Activated CD4-positive, alpha-beta T cell treated with anti-CD3 and anti-CD28 coated beads, Interleukin-2, amount 10 ng/mL, durations not matched to agents 24 days and 14 days (primary cell): ENCODE results near the gene DAP. TPM values are rescaled to one million over a fixed set of nuclear protein-coding genes. Genes with fewer than 3 reads are reported as not detected.
"Not testable (repeated sequence)": the region's sequence is repeated elsewhere in the genome, so short reads cannot be mapped to it uniquely, and the experiment has no call there.

Source experiments
- DNase-seq: peaks from one replicate; pipeline ENCODE4 v3.0.0; 2022
- H3K27ac Mint-ChIP-seq: one replicate; pipeline ENCODE4 v1.8.0; 2022; ENCODE audit warnings: mild to moderate bottlenecking, mixed read lengths
- H3K27me3 Mint-ChIP-seq: one replicate; pipeline ENCODE4 v1.8.0; 2022; ENCODE audit warnings: mixed read lengths
- H3K36me3 Mint-ChIP-seq: one replicate; pipeline ENCODE4 v1.8.0; 2022; ENCODE audit warnings: low read depth, mild to moderate bottlenecking, mixed read lengths
- H3K4me1 Mint-ChIP-seq: one replicate; pipeline ENCODE4 v1.8.0; 2021; ENCODE audit warnings: mixed read lengths
- H3K4me3 Mint-ChIP-seq: one replicate; pipeline ENCODE4 v1.8.0; 2022; ENCODE audit warnings: mild to moderate bottlenecking, moderate library complexity, mixed read lengths
- H3K9me3 Mint-ChIP-seq: one replicate; pipeline ENCODE4 v1.8.0; 2021; ENCODE audit warnings: mixed read lengths
- intact Hi-C: fragments of 100-400 bp; cut with micrococcal nuclease; formaldehyde crosslinking; loops from one replicate; pipeline ENCODE4 v1.15.1; 2023
- total RNA-seq: library from RNA; stranded (reverse); gene quantifications from 2 replicates; pipeline ENCODE4 v1.2.3, GENCODE V29; 2022

The DAP gene
- 54.5 and 54.9 TPM in 2 replicates for total RNA-seq

- Mint-ChIP-seq H3K4me3 (peak within 1 kb of the TSS; percentile 91), H3K27ac (peak within 1 kb of the TSS; percentile 85), H3K27me3 (peaks cover 16% of the 10 kb centered on the region), H3K36me3 (peaks cover 11% of the 10 kb centered on the region), H3K9me3 (no peaks in the 10 kb centered on the region), H3K4me1 (peaks cover 42% of the 10 kb centered on the region)
- intact Hi-C loops = loop anchor here (2.0 to 5.0 kb wide), 7 partner anchors 35 to 511 kb away; partner anchors contain the start of genes ANKRD33B, CCT5, MARCHF6 and ROPN1L
- DNase-seq = peak; percentile 97
These were observed at the start of gene DAP for GRCh38 chr5:10761185-10761932. TSS of gene DAP (minus strand) at chr5:10761234. CDS start at chr5:10761068, 166 bp downstream.

- H3K27me3 Mint-ChIP-seq = peaks cover 13% of the 10 kb centered on the region
- no peaks in the 10 kb centered on the region for H3K36me3 Mint-ChIP-seq
- no peak for DNase-seq
- H3K4me1 Mint-ChIP-seq = no peaks in the 10 kb centered on the region
- intact Hi-C loops = no loop called here
- H3K4me3 Mint-ChIP-seq = no peak overlapping the region
- no peak overlapping the region for H3K27ac Mint-ChIP-seq
- H3K9me3 Mint-ChIP-seq = no peaks in the 10 kb centered on the region
These were observed 47.6 kb upstream of the DAP start for GRCh38 chr5:10808347-10809226.

GRCh38 chr5:10801931-10802666 lies 41.1 kb upstream of the DAP start:
- no peaks in the 10 kb centered on the region for H3K4me1 Mint-ChIP-seq

GRCh38 chr5:10800852-10801251 lies 39.8 kb upstream of the DAP start:
- H3K4me1 Mint-ChIP-seq = no peaks in the 10 kb centered on the region
- H3K4me3 Mint-ChIP-seq = no peak overlapping the region
- H3K9me3 Mint-ChIP-seq = no peaks in the 10 kb centered on the region
- no peaks in the 10 kb centered on the region for H3K36me3 Mint-ChIP-seq
- intact Hi-C loops = no loop called here
- no peak overlapping the region for H3K27ac Mint-ChIP-seq
- peaks cover 29% of the 10 kb centered on the region for H3K27me3 Mint-ChIP-seq
- DNase-seq = no peak

More at GRCh38 chr5:10801931-10802666, 41.1 kb upstream of the DAP start:
- no peak overlapping the region for H3K4me3 Mint-ChIP-seq
- no peak for DNase-seq
- peaks cover 21% of the 10 kb centered on the region for H3K27me3 Mint-ChIP-seq
- H3K9me3 Mint-ChIP-seq = no peaks in the 10 kb centered on the region
- intact Hi-C loops = no loop called here
- H3K36me3 Mint-ChIP-seq = no peaks in the 10 kb centered on the region
- no peak overlapping the region for H3K27ac Mint-ChIP-seq

- DNase-seq = no peak
- Mint-ChIP-seq H3K27me3 (peaks cover 28% of the 10 kb centered on the region), H3K27ac (no peak overlapping the region), H3K36me3 (no peaks in the 10 kb centered on the region), H3K4me1 (no peaks in the 10 kb centered on the region), H3K4me3 (no peak overlapping the region), H3K9me3 (no peaks in the 10 kb centered on the region)
- intact Hi-C loops = no loop called here
These were observed 36.2 kb upstream of the DAP start for GRCh38 chr5:10797261-10797660.

- no peak for DNase-seq
- no peaks in the 10 kb centered on the region for H3K36me3 Mint-ChIP-seq
- H3K4me3 Mint-ChIP-seq = no peak overlapping the region
- H3K27ac Mint-ChIP-seq = no peak overlapping the region
- no peaks in the 10 kb centered on the region for H3K4me1 Mint-ChIP-seq
- H3K27me3 Mint-ChIP-seq = peaks cover 12% of the 10 kb centered on the region
- intact Hi-C loops = no loop called here
- no peaks in the 10 kb centered on the region for H3K9me3 Mint-ChIP-seq
These were observed 32.8 kb upstream of the DAP start for GRCh38 chr5:10793785-10794184.

GRCh38 chr5:10792336-10792735 lies 31.3 kb upstream of the DAP start:
- Mint-ChIP-seq H3K36me3 (no peaks in the 10 kb centered on the region), H3K4me3 (no peak overlapping the region), H3K4me1 (no peaks in the 10 kb centered on the region), H3K27me3 (peaks cover 9% of the 10 kb centered on the region), H3K27ac (no peak overlapping the region), H3K9me3 (no peaks in the 10 kb centered on the region)
- no peak for DNase-seq
- intact Hi-C loops = no loop called here

GRCh38 chr5:10789726-10790125 lies 28.7 kb upstream of the DAP start:
- H3K9me3 Mint-ChIP-seq = no peaks in the 10 kb centered on the region
- no peaks in the 10 kb centered on the region for H3K36me3 Mint-ChIP-seq
- no peak for DNase-seq
- H3K4me1 Mint-ChIP-seq = no peaks in the 10 kb centered on the region
- no peak overlapping the region for H3K4me3 Mint-ChIP-seq
- no peaks in the 10 kb centered on the region for H3K27me3 Mint-ChIP-seq
- intact Hi-C loops = no loop called here
- no peak overlapping the region for H3K27ac Mint-ChIP-seq

GRCh38 chr5:10789021-10789420 lies 28.0 kb upstream of the DAP start:
- Mint-ChIP-seq H3K27me3 (no peaks in the 10 kb centered on the region), H3K9me3 (no peaks in the 10 kb centered on the region), H3K4me1 (no peaks in the 10 kb centered on the region), H3K4me3 (no peak overlapping the region), H3K27ac (no peak overlapping the region), H3K36me3 (no peaks in the 10 kb centered on the region)
- intact Hi-C loops = no loop called here
- DNase-seq = no peak

GRCh38 chr5:10788358-10788757 lies 27.3 kb upstream of the DAP start:
- no peak overlapping the region for H3K4me3 Mint-ChIP-seq
- H3K27me3 Mint-ChIP-seq = peaks cover 3% of the 10 kb centered on the region
- no peak for DNase-seq

GRCh38 chr5:10786835-10787234 lies 25.8 kb upstream of the DAP start:
- no peak for DNase-seq
- H3K4me1 Mint-ChIP-seq = no peaks in the 10 kb centered on the region
- intact Hi-C loops = no loop called here
- H3K36me3 Mint-ChIP-seq = no peaks in the 10 kb centered on the region
- H3K27ac Mint-ChIP-seq = no peak overlapping the region
- no peaks in the 10 kb centered on the region for H3K9me3 Mint-ChIP-seq
- H3K27me3 Mint-ChIP-seq = peaks cover 10% of the 10 kb centered on the region
- no peak overlapping the region for H3K4me3 Mint-ChIP-seq

More at GRCh38 chr5:10788358-10788757, 27.3 kb upstream of the DAP start:
- no peaks in the 10 kb centered on the region for H3K4me1 Mint-ChIP-seq
- intact Hi-C loops = no loop called here
- no peaks in the 10 kb centered on the region for H3K36me3 Mint-ChIP-seq
- H3K9me3 Mint-ChIP-seq = no peaks in the 10 kb centered on the region
- no peak overlapping the region for H3K27ac Mint-ChIP-seq

- H3K4me1 Mint-ChIP-seq, H3K9me3 Mint-ChIP-seq, intact Hi-C loops, H3K36me3 Mint-ChIP-seq, H3K27ac Mint-ChIP-seq, H3K4me3 Mint-ChIP-seq: not testable (repeated sequence)
- H3K27me3 Mint-ChIP-seq = peaks cover 17% of the 10 kb centered on the region
- peak; percentile 53 for DNase-seq
These were observed 19.2 kb upstream of the DAP start for GRCh38 chr5:10780208-10780607.

- Mint-ChIP-seq H3K9me3 (no peaks in the 10 kb centered on the region), H3K4me3 (no peak overlapping the region), H3K27me3 (peaks cover 17% of the 10 kb centered on the region), H3K36me3 (no peaks in the 10 kb centered on the region), H3K27ac (no peak overlapping the region), H3K4me1 (no peaks in the 10 kb centered on the region)
- no peak for DNase-seq
- intact Hi-C loops = no loop called here
These were observed 18.6 kb upstream of the DAP start for GRCh38 chr5:10779592-10779991.
